OCI-M2 (cell line): ENCODE results near the gene CCDC70.
"Not testable (repeated sequence)": the region's sequence is repeated elsewhere in the genome, so short reads cannot be mapped to it uniquely, and the experiment has no call there.

Experiments
- DNase-seq: peaks from one replicate; lab custom pipeline; 2025; ENCODE audit not compliant: unreplicated experiment; lab: John Stamatoyannopoulos, UW

The CCDC70 gene

GRCh38 chr13:51905787-51906186 lies 44.0 kb downstream of the CCDC70 start:
- no peak for DNase-seq

GRCh38 chr13:51906581-51906980 lies 44.8 kb downstream of the CCDC70 start:
- DNase-seq: no peak

GRCh38 chr13:51907040-51907732 lies 45.4 kb downstream of the CCDC70 start:
- DNase-seq: no peak

- not testable (repeated sequence) for DNase-seq
Measured at GRCh38 chr13:51909265-51909664, 47.5 kb downstream of the CCDC70 start.

GRCh38 chr13:51910508-51910907 lies 48.7 kb downstream of the CCDC70 start:
- DNase-seq: no peak

GRCh38 chr13:51912091-51912490 lies 50.3 kb downstream of the CCDC70 start:
- no peak for DNase-seq

DNA sequence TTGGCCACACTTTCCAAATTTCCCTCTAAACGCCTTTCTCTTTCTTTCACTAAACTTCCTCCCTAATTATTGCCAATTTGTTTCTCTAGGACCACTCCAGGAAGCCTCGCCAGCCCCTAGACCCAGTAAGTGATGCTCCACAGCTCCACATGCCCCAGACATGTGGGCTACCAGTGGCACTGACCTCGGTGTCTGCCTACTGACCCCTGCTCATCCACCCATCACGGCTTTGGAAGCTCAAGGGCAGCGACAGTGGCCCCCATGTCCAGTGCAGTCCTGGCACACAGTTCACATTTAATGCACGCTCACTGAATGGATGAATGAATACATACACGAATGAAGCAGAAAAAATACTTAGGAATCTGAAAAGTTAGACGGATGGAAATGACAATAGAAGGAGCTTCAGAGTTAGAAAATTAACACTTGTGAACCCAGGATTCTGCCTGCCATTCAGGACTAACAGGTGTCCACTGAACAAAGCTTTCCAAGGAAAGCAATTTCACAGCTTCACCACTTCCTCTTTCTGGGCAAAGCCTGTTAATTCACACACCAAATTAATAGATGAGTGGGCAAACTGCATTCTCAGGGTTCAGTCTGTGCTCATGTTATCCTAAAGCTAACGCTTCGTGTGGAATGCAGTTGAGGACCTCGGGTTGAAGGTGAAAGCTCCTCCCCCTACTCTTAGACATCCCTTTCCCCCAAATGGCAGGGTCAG lies 50.9 kb downstream of the CCDC70 start:
- DNase-seq: no peak

- no peak for DNase-seq
Measured at GRCh38 chr13:51913421-51914136, 51.8 kb downstream of the CCDC70 start.

- DNase-seq: no peak
Measured at GRCh38 chr13:51914137-51914493, 52.3 kb downstream of the CCDC70 start.
